NCI-H82 treated with DMSO at 0.1 percent for 48 hours (cell line): ENCODE data around the gene ATP7B.

Experiments
- DNase-seq: peaks from one replicate; lab custom pipeline; 2025; ENCODE audit not compliant: unreplicated experiment; lab: John Stamatoyannopoulos, UW

Gene ATP7B

GRCh38 chr13:51902776-51903175 lies 108.5 kb downstream of the ATP7B start:
- DNase-seq = no peak

GRCh38 chr13:51900471-51900870 lies 110.8 kb downstream of the ATP7B start:
- no peak for DNase-seq

GRCh38 chr13:51895906-51896888 lies 115.1 kb downstream of the ATP7B start:
- DNase-seq = peak; percentile 31

GRCh38 chr13:51894239-51894638 lies 117.0 kb downstream of the ATP7B start:
- no peak for DNase-seq

GRCh38 chr13:51892657-51893056 lies 118.6 kb downstream of the ATP7B start:
- no peak for DNase-seq

- DNase-seq = peak; percentile 90
Measured at GRCh38 chr13:51887468-51887867, 123.8 kb downstream of the ATP7B start.

- DNase-seq = no peak
Measured at GRCh38 chr13:51885651-51886050, 125.6 kb downstream of the ATP7B start.

GRCh38 chr13:51883226-51883600 lies 128.0 kb downstream of the ATP7B start:
- no peak for DNase-seq
